Measurements from ENCODE around the gene CLEC19A.

Gene CLEC19A

DNA sequence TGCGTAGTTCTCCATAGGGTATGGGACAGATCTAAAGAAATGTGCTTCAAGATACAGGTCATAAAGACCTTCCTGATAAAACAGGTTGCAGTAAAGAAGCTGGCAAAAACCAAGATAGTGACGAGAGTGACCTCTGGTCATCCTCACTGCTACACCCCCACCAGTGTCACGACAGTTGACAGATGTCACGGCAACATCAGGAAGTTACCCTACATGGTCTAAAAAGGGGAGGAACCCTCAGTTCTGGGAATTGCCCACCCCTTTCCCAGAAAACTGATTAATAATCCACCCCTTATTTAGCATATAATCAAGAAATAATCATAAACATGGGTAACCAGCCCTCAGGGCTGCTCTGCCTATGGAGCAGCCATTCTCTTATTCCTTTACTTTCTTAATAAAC, 46.3 kb downstream of the CLEC19A start:
- no peak for TF ChIP-seq SP1 (IDR thresholded peaks at IDR 0.05)
- no peak for TF ChIP-seq FOXK2 (IDR thresholded peaks at IDR 0.05)
- TF ChIP-seq, protein P1, sequence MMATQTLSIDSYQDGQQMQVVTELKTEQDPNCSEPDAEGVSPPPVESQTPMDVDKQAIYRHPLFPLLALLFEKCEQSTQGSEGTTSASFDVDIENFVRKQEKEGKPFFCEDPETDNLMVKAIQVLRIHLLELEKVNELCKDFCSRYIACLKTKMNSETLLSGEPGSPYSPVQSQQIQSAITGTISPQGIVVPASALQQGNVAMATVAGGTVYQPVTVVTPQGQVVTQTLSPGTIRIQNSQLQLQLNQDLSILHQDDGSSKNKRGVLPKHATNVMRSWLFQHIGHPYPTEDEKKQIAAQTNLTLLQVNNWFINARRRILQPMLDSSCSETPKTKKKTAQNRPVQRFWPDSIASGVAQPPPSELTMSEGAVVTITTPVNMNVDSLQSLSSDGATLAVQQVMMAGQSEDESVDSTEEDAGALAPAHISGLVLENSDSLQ (IDR thresholded peaks at IDR 0.05): no peak
- TF ChIP-seq FOXA1 (IDR thresholded peaks at IDR 0.05): no peak
- DNase-seq (ENCODE audit: extremely low spot score): no peak
- POLR2A ChIA-PET: no interaction called here
- CTCF ChIA-PET: no interaction called here

DNA sequence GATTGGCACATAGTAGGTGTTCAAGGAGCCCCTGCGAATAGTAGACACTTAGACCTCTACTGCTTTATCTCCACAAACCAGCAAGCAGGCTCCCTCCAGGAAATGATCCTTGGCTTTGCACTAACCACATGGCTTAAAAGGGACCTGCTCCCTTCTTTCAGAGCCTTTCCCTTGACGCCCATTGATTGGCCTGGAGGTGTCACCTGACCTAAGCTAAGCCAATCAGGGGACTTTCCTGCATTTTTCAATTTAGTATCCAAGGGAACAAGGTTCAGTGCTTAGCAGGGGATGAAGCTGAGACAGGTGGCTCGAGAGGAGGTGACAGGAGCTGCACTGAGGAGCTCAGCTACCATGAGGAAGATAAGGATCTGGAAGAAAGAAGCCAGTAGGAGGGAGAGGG, 52.8 kb downstream of the CLEC19A start:
- TF ChIP-seq CTBP1 (IDR thresholded peaks at IDR 0.05; ENCODE audit: borderline replicate concordance) (no peak), SP1 (IDR thresholded peaks at IDR 0.05) (no peak), LEF1 (IDR thresholded peaks at IDR 0.05; ENCODE audit: borderline replicate concordance) (no peak), ZNF384 (IDR thresholded peaks at IDR 0.05) (no peak), TARDBP (IDR thresholded peaks at IDR 0.05) (no peak), FOXK2 (IDR thresholded peaks at IDR 0.05) (no peak), L3MBTL2 (conservative IDR thresholded peaks at IDR 0.05) (no peak), FOXA1 (IDR thresholded peaks at IDR 0.05) (no peak), ELF4 (IDR thresholded peaks at IDR 0.05) (no peak), FOXM1 (IDR thresholded peaks at IDR 0.05; ENCODE audit: borderline replicate concordance) (no peak), BHLHE40 (IDR thresholded peaks at IDR 0.05; ENCODE audit: borderline replicate concordance) (no peak), NFRKB (IDR thresholded peaks at IDR 0.05) (no peak), ARNT (IDR thresholded peaks at IDR 0.05) (no peak)
- TF ChIP-seq, protein P1 (IDR thresholded peaks at IDR 0.05): no peak
- peak; percentile 42 for DNase-seq (ENCODE audit: extremely low spot score)
- ChIA-PET CTCF (interaction anchor here (0.5 kb wide), 1 partner anchor 387 kb away, joined by 3 read pairs; no protein-coding TSS in a partner anchor), POLR2A (no interaction called here)

DNA sequence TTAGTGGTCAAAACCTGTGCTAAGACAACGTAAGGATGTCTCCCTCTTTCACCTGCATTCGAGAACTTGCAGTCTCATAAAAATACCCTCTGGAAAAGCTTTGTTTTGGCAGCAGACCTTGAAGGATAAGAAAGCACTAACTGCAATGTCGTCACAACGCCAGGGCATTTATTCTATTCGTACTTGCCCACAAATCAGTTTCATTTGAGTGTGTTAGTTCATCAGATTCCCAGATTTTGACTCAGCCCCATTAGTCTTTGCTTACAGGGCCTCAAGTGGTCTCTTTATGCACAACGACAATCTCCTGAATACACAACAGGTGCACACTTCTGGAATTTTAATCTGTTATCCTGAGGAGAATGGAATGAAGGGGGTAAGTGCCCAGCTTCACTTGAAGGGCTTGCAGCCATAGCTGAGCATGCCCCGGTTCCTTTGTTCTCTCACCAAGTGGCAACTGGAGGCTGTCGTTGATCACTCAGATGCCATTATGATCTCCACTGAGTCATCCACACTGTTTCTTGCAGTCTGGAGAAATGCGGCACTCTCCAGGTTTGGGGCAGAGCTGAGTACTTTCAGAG, 58.8 kb downstream of the CLEC19A start:
- no peak for DNase-seq (ENCODE audit: extremely low spot score)
- ChIA-PET CTCF (no interaction called here), POLR2A (no interaction called here)
- TF ChIP-seq FOXM1 (IDR thresholded peaks at IDR 0.05; ENCODE audit: borderline replicate concordance) (no peak), LEF1 (IDR thresholded peaks at IDR 0.05; ENCODE audit: borderline replicate concordance) (no peak), BHLHE40 (IDR thresholded peaks at IDR 0.05; ENCODE audit: borderline replicate concordance) (no peak), HDGF (IDR thresholded peaks at IDR 0.05; ENCODE audit: borderline replicate concordance) (no peak), NFRKB (IDR thresholded peaks at IDR 0.05) (no peak), FOXK2 (IDR thresholded peaks at IDR 0.05) (no peak), ARNT (IDR thresholded peaks at IDR 0.05) (no peak), L3MBTL2 (conservative IDR thresholded peaks at IDR 0.05) (no peak), SUZ12 (IDR thresholded peaks at IDR 0.05) (no peak), SP1 (IDR thresholded peaks at IDR 0.05) (no peak), TARDBP (IDR thresholded peaks at IDR 0.05) (no peak)
- TF ChIP-seq, protein P1 (IDR thresholded peaks at IDR 0.05): no peak

DNA sequence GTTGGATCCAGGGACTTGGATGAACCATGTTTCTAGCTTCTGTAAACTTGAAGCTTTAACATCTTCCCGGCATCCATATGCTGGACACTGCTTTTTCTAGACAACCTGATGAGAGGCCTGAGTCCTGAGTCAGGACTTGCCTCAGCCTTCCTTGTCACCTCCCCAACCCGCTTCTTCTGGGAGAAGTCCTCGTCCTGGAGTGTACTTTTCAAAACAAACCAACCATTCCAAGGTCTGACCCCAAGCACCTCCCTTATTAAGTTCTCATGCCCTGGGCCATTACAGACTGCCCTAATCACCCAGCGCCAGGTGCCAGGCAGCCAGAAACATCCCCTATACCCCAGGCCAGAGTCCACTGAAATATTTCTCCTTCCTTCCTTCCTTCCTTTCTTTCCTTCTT, 59.4 kb downstream of the CLEC19A start:
- no peak for DNase-seq (ENCODE audit: extremely low spot score)
- ChIA-PET POLR2A (no interaction called here), CTCF (no interaction called here)
- TF ChIP-seq ELF4 (IDR thresholded peaks at IDR 0.05) (no peak), FOXM1 (IDR thresholded peaks at IDR 0.05; ENCODE audit: borderline replicate concordance) (no peak), ARNT (IDR thresholded peaks at IDR 0.05) (no peak), ZNF384 (IDR thresholded peaks at IDR 0.05) (no peak), HDGF (IDR thresholded peaks at IDR 0.05; ENCODE audit: borderline replicate concordance) (no peak), CTBP1 (IDR thresholded peaks at IDR 0.05; ENCODE audit: borderline replicate concordance) (no peak), LEF1 (IDR thresholded peaks at IDR 0.05; ENCODE audit: borderline replicate concordance) (no peak), FOXA1 (IDR thresholded peaks at IDR 0.05) (no peak), NFRKB (IDR thresholded peaks at IDR 0.05) (no peak), SUZ12 (IDR thresholded peaks at IDR 0.05) (no peak), FOXK2 (IDR thresholded peaks at IDR 0.05) (no peak), BHLHE40 (IDR thresholded peaks at IDR 0.05; ENCODE audit: borderline replicate concordance) (no peak), L3MBTL2 (conservative IDR thresholded peaks at IDR 0.05) (no peak), SP1 (IDR thresholded peaks at IDR 0.05) (no peak), TARDBP (IDR thresholded peaks at IDR 0.05) (no peak)
- TF ChIP-seq, protein P1 (IDR thresholded peaks at IDR 0.05): no peak

DNA sequence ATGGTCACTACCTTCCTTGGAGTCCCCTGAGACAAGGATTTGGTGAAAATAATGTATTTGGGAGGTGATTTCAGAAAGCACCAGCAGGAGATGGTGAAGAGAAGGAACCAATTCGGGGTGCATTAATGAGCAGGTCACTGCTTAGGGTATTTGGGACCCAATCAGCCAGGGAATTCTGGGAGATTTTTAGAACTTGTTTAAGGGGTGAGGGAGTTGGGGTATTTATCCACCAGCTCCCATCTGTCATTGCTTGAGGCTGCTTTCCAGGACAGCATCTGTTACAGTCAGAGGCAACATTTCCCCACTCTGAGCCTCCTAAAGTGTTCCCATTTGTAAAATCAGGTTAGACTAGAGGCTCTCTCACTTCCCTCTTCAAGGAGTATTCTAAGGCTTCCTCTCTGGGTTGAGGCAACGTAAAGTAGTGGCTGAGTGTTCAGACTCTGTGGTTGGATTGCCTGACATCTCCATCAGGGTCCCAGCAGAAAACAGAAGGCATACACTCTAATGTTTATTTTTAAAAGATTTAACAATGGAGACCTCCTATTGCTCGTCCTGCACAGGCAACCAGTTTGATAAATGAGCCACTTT, 60.9 kb downstream of the CLEC19A start:
- ChIA-PET POLR2A (no interaction called here), CTCF (no interaction called here)
- DNase-seq (ENCODE audit: extremely low spot score): no peak
- TF ChIP-seq BHLHE40 (IDR thresholded peaks at IDR 0.05; ENCODE audit: borderline replicate concordance) (no peak), NFRKB (IDR thresholded peaks at IDR 0.05) (no peak), FOXA1 (IDR thresholded peaks at IDR 0.05) (no peak), L3MBTL2 (conservative IDR thresholded peaks at IDR 0.05) (no peak), SUZ12 (IDR thresholded peaks at IDR 0.05) (no peak), HDGF (IDR thresholded peaks at IDR 0.05; ENCODE audit: borderline replicate concordance) (no peak), ZNF384 (IDR thresholded peaks at IDR 0.05) (no peak), FOXM1 (IDR thresholded peaks at IDR 0.05; ENCODE audit: borderline replicate concordance) (no peak), SP1 (IDR thresholded peaks at IDR 0.05) (no peak), CTBP1 (IDR thresholded peaks at IDR 0.05; ENCODE audit: borderline replicate concordance) (no peak), TARDBP (IDR thresholded peaks at IDR 0.05) (no peak), ELF4 (IDR thresholded peaks at IDR 0.05) (no peak), LEF1 (IDR thresholded peaks at IDR 0.05; ENCODE audit: borderline replicate concordance) (no peak), ARNT (IDR thresholded peaks at IDR 0.05) (no peak)

Data from HEK293T (cell line).